ENCODE data around the gene PDE6A.

PDE6A gene

DNA sequence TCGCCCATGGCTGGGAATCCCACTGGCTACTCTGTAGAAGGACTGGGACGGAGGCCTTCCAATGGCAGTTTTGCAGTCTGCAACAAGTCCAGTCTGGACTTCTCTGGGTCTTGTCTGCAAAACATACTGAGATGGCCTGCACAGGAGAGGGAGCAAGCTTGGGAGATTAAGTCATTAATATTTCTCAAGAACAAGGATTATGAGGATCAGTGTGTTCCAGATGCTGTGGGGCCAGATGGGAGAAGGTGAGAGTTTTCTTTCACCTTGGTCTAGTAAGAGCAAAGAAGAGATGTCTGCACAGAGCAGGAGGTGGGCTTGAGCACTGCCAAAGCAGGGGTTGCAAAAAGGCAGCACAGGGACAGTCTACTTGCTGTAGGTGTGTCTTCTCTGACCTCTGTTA is at the start of gene PDE6A:
Gene PDE6A (minus strand): TSS at position 128 of the 400 bp plus-strand sequence. CDS start 120 bp downstream, at position 8.
- no peak for DNase-seq (ENCODE audit: low read depth in 2 of 2)

DNA sequence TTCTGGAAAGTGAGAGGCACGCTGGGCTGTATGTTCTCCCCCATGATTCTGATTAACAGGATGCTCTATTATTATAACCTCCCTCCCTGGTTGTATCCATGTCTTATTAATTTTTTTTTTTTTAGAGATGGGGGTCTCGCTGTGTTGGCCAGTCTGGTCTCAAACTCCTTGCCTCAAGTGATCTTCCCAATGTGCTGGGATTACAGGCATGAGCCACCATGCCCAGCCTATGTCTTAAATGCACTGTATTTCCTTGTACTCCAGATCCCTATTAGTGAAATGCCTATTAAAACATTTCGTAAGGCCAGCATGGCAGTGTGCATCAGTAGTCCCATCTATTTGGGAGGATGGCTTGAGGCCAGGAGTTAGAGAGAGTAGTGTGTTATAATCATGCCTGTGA is 48.9 kb upstream of the PDE6A start:
- DNase-seq (ENCODE audit: low read depth in 2 of 2): no peak

DNA sequence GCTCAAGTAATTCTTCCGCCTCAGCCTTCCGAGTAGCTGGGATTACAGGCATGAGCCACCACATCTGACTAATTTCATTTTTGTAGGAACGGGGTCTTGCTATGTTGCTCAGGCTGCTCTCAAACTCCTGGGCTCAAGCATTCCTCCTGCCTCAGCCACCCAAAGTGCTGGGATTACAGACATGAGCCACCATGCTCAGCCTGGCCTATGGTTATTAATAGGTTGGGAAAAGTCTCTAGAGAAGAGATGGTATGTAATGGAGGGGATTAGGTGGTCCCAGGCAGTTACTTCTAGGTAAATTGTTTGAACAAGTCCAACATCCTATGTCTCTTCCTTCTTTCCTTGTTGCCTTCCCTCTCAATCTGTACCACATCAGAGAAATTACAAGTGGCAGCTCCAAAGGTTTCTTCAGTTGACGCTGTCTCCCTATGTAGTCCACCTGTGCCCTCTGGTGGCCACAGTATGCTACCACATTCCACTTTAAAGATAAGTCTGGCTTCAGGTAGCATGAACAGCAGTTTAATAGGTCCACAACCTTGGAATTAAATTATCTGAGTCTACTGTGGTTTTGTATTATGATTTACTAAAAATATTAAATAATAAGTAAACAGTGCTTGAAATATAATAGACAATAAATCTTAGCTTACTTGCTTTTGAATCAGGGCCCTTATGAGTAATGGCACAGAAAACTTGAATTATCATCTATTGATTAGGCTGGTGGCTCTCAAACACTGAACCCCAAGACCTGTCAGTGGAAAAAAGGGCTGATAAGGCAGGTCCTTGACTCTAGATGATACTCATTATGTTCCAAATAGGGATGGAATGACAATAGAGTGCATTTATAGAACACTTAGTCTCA is 46.2 kb upstream of the PDE6A start:
- peak; percentile 4 to 46 for DNase-seq (ENCODE audit: low read depth in 2 of 2)

DNA sequence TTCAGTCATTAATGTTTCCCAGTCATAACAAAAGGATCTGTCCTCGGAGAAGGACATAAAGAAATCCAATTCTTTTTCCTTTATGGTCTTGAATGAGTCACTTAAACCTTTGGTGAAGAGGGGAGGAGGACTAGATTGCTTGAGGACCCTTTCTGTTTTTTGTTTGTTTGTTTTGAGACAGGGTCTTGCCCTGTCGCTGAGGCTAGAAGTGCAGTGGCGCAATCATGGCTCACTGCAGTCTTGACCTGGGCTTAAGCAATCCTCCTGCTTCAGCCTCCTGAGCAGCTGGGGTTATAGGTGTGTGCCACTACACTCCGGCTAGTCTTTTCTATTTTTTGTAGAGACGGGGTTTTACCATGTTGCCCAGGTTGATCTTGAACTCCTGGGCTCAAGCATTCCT is 43.5 kb upstream of the PDE6A start:
- DNase-seq (ENCODE audit: low read depth in 2 of 2): no peak

DNA sequence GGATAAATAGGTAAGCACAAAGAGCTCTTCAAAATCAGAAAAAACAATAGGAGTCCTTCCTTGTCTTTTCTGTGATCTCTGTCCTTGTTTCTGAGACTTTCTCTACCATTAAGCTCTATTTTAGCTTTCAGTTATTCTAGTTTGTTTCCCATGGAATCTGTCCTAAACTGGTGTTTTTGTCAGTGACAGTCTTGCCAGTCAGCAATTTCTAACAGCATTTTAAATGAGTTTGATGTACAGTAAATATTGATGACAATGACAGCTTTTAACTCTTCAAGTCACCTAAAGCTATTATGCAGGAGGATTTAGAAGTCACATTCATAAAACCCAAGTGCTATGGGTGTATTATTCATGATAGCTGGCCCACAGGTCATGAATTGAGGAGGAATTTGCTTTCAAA is 37.9 kb upstream of the PDE6A start:
- no peak for DNase-seq (ENCODE audit: low read depth in 2 of 2)

DNA sequence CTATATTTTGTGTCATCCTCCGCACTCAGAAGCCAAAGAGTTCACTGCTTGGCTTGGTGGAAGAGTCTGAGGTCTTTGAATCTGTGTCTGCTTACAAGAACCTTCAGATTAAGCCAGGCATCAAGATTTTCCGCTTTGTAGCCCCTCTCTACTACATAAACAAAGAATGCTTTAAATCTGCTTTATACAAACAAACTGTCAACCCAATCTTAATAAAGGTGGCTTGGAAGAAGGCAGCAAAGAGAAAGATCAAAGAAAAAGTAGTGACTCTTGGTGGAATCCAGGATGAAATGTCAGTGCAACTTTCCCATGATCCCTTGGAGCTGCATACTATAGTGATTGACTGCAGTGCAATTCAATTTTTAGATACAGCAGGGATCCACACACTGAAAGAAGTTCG is 36.6 kb upstream of the PDE6A start:
- DNase-seq (ENCODE audit: low read depth in 2 of 2): no peak

DNA sequence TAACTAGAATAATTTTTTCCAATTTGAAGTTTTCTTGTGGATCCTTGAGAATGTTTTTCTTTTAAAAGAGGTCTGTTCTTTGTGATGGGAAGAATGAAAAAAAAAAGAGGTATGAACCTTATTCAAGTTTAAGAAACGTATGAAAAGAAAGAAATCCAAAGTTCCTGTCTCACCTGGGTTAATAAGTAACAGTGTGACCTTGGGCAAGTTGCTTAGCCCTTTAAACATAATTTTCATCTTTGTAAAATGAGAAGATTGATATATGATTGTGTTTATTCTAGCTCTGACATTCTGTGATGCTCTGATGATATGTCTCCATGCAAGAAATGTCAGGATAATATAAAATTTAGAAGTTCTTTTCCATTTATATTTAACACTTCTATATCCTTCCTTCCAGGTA is 35.3 kb upstream of the PDE6A start:
- DNase-seq (ENCODE audit: low read depth in 2 of 2): no peak

DNA sequence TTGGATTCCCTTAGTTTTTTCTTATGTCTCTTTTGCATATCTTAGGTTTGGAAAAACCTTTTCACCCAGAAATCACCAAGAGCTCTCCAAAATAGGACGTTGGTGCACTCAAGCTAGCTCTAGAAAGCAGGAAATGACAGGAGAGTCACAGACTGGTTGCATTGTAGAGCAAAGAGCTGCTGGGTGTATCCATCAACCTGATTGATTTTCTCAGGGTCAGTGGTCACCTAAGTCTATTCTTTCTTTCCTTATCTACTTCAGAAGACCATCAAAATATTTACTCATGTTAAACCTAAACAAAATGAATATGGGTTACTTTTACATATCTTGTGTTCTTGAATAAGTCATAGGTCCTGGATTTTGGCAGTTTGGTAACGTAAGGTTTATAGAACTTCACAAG is 30.8 kb upstream of the PDE6A start:
- DNase-seq (ENCODE audit: low read depth in 2 of 2): no peak

DNA sequence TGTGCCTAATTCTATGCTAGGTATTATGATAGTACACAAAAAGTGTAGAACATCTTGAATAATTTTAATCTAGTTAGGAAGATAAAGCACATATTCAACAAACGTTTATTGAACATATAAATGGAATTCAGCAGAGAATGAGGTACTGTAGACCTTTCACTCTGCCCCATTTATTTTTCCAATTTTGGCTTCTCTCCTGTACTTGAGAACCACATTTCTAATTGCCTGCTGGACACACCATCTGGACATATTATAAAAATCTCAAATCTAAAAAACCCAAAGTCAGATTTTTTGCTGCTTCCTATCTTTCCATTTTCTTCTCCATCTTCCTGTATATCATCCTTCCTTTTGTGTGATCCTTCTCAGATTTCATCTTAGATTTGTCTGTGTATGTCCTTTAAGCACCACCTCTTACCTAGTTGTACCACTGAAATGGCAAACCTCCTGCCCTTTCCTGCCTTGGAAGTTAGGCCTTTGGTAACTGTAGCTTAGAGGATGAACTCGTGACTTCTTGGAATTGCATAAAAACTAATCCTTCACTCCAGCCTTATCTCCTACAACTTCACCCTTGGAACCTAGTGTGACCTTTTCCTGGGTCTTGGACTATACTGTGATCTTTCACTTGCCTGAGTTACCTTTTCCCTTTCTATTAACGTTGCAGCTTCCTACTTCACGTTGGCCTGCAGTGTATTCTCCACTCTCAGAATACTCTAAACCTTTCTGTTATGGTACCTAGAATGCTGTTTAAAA is 24.8 kb upstream of the PDE6A start:
- no peak for DNase-seq (ENCODE audit: low read depth in 2 of 2)

DNA sequence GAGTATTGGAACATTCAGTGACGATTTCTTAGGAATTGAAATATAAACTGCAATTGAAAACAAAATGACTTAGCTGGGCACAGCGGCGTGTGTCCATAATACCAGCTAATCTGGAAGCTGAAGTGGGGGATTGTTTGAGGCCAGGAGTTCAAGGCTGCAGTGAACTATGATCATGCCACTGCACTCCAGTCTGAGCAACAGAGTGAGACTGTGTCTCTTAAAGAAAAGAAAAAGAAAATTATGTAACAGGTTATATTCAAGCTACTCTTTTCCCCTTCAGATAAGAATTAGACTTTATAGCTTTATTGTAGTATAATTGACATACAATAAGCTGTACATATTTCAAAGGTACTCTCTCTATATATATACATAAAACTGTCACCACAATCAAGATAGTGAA is 22.4 kb upstream of the PDE6A start:
- no peak for DNase-seq (ENCODE audit: low read depth in 2 of 2)

DNA sequence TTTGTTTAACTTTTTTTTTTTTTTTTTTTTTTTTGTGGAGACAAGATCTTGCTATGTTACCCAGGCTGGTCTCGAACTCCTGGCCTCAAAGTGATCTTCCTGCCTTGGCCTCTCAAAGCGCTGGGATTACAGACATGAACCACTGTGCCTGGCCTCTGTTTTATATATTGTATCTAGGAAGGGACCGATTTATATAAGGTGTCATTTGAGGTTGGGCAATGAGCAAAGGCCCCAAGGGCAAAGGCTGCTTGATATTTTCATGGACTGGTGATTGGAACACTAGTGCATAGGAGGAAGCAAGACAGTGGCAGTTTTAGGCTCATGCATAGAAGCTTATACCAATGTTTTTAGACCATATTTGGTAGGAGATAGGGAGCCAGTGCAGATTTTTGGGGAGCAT is 19.1 kb upstream of the PDE6A start:
- DNase-seq (ENCODE audit: low read depth in 2 of 2): no peak

DNA sequence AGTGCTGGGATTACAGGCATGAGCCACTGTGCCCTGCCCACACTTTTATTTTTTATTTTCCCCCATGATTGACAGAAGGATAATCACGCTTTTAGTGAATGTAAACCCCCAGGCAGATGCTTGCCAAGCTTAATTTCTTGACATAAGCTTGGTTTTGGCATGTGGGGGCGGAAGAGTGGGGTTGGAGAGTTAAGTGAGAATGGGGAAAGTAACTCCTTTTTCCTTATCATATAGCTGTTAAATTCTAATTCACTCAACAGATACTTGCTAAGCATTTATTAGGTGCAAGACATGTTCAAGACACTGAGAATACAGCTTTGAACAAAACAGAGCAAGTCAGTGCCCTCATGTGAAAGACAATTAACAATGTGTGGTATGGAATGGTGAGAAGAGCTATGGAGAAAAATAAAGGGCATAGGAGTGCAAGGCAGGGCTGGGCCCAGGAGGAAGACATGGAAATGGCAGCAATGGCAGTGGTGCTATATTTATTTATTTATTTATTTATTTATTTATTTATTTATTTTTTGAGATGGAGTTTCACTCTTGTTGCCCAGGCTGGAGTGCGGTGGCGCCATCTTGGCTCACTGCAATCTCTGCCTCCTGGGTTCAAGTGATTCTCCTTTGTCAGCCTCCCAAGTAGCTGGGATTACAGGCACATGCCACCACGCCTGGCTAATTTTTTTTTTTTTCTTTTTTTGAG is 18.2 kb upstream of the PDE6A start:
- no peak for DNase-seq (ENCODE audit: low read depth in 2 of 2)

DNA sequence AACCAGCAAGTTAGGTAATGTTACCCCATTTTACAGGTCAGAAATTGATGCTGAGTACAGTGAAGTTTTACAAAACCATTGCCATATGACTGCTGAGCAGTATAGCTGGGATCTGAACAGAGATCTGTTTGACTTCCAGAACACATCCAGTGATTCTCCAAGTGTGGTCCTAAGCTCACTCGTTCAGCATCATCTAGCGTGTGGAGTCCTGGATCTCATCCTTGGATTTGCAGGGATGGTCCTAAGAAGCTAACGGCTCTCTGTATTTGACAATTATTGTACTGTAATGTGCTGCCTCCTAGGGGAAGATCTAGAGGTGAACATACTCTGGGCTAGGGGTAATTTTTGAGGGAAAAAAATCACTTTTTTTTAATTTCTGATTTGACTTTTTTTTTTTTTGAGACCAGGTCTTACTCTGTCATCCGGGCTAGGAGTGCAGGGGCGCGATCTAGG is 17.4 kb upstream of the PDE6A start:
- no peak for DNase-seq (ENCODE audit: low read depth in 2 of 2)

DNA sequence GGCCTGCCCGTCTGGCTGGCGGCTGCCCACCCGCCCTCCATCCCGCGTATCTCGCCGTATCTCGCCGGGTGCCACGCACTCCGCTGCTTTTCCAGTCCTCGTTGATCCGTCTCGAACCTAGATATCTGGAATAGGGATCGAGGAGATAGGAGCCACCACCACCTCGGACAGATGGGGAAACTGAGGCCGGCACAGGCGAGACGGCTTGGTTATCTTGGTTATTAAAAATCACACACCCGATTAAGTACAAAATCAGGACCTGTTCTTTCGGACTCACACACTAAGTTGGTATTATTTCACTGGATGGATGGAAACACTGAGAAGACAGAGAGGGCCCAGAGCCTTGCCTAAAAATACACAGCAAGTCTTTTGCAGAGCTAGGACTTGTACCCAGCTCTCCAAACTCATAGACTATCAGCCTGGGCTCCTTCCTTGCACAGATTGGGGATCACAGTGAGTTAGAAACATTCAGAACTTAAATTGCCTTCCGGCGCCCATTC is 16.6 kb upstream of the PDE6A start:
- no peak for DNase-seq (ENCODE audit: low read depth in 2 of 2)

DNA sequence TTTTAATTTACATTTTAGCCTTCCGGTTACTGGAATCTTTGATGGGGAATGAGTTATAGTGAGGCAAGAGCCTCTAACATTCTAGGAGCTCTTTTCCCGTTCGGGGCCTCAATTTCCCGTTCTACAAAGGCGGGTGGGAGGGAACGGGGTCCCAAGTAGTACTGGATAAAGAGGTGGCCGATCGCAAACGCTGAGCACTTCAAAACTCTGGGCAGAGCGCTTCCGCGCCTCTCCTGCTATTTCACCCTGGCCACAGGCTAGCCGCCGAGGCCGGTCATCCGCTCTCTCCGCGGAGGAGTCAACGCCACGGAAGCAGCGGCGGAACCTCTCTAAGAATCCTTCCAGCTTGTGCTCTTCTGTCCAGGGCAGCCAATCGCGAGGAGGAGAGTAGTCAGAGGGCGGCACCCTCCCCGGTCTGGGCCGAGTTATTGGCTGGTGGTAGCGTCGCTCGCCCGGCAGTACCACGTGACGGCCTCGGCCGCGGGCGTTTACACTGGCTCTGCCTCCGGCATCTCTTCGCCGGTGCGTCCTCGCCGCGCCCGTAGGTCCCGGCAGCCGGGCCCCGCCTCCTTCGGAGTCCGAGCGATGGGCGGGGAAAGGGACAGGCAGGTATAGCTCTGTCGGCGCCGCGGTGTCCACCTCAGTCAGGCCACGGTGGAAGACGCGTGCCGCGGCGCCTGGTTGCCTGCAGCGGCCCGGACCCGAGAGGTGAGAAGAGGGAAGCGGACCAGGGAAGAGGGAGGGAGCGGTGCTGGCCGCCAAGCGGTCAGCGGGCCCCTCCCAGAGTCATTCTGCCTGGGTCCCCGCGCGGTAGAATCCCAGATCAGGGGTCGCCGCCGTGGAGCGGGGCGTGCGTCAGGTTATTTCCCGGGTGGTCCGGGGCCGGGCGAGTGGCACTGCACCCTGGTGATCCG is 15.9 kb upstream of the PDE6A start, which contains the start of gene SLC26A2:
Gene SLC26A2 (plus strand): TSS at position 487 of the 914 bp plus-strand sequence. CDS start 16,895 bp downstream, outside the sequence.
- peak; percentile 86 to 92 for DNase-seq (ENCODE audit: low read depth in 2 of 2)

DNA sequence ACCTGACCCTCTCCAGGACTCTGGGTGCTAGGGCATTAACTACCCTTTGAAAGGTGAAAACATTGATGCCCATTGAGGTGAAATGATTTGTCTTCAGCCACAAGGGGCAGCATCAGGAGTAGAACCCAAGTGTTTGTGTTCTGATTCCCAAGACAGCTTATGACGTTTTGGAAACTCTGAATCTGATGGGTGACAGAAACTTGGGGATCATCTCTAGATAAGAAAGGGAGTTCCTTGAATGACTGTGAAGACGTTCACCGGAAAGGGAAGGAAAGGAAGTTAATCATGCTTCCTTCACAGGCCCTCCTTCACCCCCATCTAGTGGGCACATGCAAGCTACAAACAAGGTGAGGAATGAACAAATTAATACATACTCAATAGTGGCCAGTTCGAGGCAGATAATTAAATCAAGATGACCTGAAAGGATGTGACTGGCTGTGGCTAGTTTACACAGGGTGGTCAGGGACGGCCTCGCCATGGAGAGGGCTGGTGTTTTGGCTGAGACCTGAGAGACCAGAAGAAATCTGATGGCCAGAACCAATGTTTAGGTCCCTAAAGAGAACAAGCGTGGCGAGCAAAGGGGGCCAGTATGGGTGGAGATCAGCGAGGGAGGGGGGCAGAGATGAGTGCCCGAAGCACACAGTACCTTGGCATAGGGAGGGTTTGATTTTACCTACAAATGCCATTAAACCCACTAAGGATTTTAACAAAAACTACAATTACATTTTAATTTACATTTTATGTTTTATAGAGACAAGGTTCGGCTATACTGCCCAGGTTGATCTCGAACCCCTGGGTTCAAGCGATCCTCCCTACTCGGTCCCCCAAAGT is 15.0 kb upstream of the PDE6A start:
- DNase-seq (ENCODE audit: low read depth in 2 of 2): peak; percentile 2 to 42

DNA sequence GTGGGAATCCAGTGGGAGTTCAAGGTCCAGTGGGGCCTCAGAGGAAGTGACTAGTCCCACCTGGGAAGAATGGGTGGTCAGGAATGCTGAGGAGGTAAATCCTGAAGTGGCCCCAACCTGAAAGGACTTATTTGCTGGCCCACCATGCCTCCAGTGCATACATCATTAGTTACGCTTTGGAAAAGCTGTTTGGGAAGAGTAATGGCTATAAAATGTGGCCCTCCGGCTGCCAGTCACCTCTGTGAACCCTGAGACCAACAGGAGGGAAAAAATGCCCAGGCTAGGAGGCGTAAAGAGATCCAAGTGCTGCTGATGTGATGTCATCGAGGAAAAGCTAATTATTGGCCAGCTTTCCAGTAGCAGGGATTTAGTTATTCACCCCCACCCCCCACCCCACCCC is 13.3 kb upstream of the PDE6A start:
- no peak for DNase-seq (ENCODE audit: low read depth in 2 of 2)

DNA sequence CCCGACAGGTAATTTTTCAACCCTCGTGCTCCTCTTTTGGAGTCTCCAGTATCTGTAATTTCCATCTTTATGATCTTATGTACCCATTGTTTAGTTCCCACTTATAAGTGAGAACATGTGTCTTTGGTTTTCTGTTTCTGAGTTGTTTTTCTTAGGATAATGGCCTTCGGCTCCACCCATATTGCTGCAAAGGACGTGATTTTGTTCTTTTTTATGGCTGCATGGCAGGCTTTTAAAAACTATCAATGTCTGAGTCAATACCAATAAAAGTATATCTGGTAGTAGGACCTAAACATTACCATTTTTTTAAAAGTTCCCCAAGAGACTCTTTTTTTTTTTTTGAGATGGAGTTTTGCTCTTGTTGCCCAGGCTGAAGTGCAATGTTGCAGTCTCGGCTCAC is 12.1 kb upstream of the PDE6A start:
- DNase-seq (ENCODE audit: low read depth in 2 of 2): no peak

DNA sequence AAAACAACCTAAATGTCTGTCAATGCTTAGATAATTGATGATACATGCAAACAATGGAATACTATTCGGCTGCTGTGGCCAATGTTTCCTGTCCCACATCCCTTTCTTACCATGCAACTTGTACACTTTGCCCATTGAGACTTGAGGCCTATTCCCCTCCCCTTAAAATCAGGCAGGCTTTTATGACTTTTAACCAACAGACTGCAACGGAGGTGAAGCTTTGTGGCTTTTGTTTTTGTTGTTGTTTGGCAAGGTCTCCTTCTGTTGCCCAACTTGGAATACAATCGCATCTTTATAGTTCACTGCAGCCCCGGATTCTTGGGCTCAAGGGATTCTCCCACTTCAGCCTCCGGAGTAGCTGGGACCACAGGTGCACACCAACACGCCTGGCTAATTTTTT is 10.2 kb upstream of the PDE6A start:
- no peak for DNase-seq (ENCODE audit: low read depth in 2 of 2)

Data from stimulated activated CD8-positive, alpha-beta memory T cell treated with anti-CD3 and anti-CD28 coated beads, Interleukin-15, amount 100 ng/mL, for 4 hours (primary cell).